ENCODE results near the gene EVC2. TPM values are rescaled to one million over a fixed set of nuclear protein-coding genes. Genes with fewer than 3 reads are reported as not detected.

EVC2 gene
- total RNA-seq, 1 donor, result 3.8 TPM

- DNase-seq (ENCODE audit: low read depth in 2 of 3, low spot score in 2 of 3), result no peak
Measured at GRCh38 chr4:5571646-5572045, 136.7 kb downstream of the EVC2 start.

- DNase-seq (ENCODE audit: low read depth in 2 of 3, low spot score in 2 of 3), result no peak
Measured at GRCh38 chr4:5569451-5569850, 138.9 kb downstream of the EVC2 start.

GRCh38 chr4:5568931-5569330, 139.4 kb downstream of the EVC2 start:
- DNase-seq (ENCODE audit: low read depth in 2 of 3, low spot score in 2 of 3), result no peak

GRCh38 chr4:5568336-5568735, 140.0 kb downstream of the EVC2 start:
- no peak for DNase-seq (ENCODE audit: low read depth in 2 of 3, low spot score in 2 of 3)

DNA sequence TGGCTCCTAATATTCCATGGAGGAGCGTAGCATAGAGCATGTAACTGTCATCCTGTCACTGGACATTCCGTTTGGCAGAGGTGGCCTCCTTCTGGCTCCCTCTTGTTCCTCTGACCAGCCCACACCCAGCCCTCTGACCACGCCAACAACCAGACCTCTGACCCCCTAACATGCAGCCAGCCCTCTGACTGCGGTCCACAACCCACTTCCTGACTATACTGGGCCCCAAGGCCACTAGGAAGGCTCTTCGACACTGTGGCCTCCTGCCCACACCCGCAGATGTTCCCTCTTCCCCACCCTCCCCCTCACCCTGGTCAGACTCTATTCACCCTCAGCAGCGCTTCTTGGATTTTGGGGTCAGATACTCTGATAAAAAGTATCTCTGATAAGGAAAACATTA, 141.4 kb downstream of the EVC2 start:
- DNase-seq (ENCODE audit: low read depth in 2 of 3, low spot score in 2 of 3), result no peak

DNA sequence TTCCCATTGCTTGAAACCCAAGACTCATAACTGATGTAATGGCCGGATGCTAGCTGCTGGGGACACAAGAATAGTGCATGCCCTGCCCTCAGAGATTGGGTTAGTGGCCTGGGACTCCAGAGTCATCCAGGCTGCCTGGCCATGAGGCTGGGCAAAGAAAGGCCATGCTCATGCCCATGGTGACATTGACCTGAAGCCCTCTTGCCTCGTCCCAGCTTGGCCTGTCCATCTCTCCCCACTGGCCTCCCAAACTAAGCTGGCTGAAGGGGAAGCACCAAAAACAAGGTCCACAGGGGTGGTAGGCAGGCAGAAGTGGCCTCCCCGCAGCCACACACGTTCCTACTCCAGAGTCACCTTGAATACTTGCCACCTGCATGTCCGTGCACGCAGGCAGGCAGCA, 141.8 kb downstream of the EVC2 start:
- DNase-seq (ENCODE audit: low read depth in 2 of 3, low spot score in 2 of 3), result no peak

- DNase-seq (ENCODE audit: low read depth in 2 of 3, low spot score in 2 of 3), result no peak
Measured at GRCh38 chr4:5563856-5564255, 144.5 kb downstream of the EVC2 start.

DNA sequence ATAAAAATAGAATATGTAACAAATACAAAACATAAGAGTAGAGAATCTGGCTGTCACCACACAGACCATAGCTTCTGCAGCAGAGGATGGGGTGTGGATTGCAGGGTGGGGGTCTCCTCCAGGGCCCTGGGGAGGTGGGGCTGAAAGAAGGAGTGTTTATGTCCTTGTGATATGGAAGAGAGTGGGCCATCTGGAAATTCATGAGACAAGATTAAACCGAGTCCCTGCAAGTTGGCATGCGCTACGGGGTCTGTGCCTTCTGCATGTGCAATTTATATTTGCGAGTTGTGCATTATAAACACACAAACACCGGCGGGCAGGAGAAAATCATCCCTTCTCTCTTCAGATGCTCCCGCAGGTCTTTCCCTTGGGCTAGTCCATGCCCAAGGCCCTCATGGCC, 145.9 kb downstream of the EVC2 start:
- no peak for DNase-seq (ENCODE audit: low read depth in 2 of 3, low spot score in 2 of 3)

- no peak for DNase-seq (ENCODE audit: low read depth in 2 of 3, low spot score in 2 of 3)
Measured at GRCh38 chr4:5561286-5561685, 147.1 kb downstream of the EVC2 start.

DNA sequence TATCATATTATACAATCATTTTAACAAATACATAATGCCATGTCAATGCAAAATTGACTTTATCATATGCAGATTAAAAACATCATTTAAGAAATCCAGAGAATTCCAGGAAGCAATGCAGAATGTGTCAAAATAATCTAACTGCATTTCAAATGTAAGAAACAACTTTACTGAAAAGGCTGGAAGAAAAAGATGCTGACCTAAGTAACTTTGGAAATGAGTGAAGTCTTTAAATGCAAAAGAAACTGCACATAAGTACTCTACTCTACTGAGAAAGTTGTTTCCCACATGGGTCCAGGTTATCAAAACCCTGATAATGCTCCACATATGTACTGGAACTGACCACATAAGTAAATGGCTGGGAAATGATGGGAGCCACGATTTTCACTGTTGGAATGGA, 149.9 kb downstream of the EVC2 start:
- no peak for DNase-seq (ENCODE audit: low read depth in 2 of 3, low spot score in 2 of 3)

GRCh38 chr4:5554376-5554775, 154.0 kb downstream of the EVC2 start:
- no peak for DNase-seq (ENCODE audit: low read depth in 2 of 3, low spot score in 2 of 3)

GRCh38 chr4:5553801-5554200, 154.6 kb downstream of the EVC2 start:
- DNase-seq (ENCODE audit: low read depth in 2 of 3, low spot score in 2 of 3), result no peak

- DNase-seq (ENCODE audit: low read depth in 2 of 3, low spot score in 2 of 3), result no peak
Measured at GRCh38 chr4:5552451-5552850, 155.9 kb downstream of the EVC2 start.

GRCh38 chr4:5547651-5548249, 160.6 kb downstream of the EVC2 start:
- no peak for DNase-seq (ENCODE audit: low read depth in 2 of 3, low spot score in 2 of 3)

- DNase-seq (ENCODE audit: low read depth in 2 of 3, low spot score in 2 of 3), result no peak
Measured at GRCh38 chr4:5545271-5545670, 163.1 kb downstream of the EVC2 start.

DNA sequence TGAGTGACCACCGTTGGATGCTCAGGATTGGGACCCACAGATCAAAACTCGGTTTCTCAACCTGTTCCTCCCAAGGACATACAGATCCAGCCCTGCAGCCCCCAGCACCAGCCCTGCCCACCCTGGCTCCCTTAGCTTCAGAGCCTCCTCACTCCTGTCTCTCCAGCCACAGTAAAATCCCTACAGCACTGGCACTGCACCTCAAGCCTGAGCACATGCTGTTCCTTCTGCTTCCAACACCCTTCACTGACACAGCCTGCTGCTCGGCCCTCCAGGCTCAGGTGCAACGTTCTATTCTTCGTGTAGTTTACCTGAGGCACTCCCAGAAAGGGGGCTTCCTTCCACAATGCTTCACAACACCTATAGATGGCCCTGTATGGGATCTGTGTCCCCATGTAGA, 163.6 kb downstream of the EVC2 start:
- DNase-seq (ENCODE audit: low read depth in 2 of 3, low spot score in 2 of 3), result no peak

- no peak for DNase-seq (ENCODE audit: low read depth in 2 of 3, low spot score in 2 of 3)
Measured at GRCh38 chr4:5543681-5544080, 164.7 kb downstream of the EVC2 start.

- no peak for DNase-seq (ENCODE audit: low read depth in 2 of 3, low spot score in 2 of 3)
Measured at GRCh38 chr4:5541169-5541568, 167.2 kb downstream of the EVC2 start.

- DNase-seq (ENCODE audit: low read depth in 2 of 3, low spot score in 2 of 3), result no peak
Measured at GRCh38 chr4:5539584-5539983, 168.8 kb downstream of the EVC2 start.

DNA sequence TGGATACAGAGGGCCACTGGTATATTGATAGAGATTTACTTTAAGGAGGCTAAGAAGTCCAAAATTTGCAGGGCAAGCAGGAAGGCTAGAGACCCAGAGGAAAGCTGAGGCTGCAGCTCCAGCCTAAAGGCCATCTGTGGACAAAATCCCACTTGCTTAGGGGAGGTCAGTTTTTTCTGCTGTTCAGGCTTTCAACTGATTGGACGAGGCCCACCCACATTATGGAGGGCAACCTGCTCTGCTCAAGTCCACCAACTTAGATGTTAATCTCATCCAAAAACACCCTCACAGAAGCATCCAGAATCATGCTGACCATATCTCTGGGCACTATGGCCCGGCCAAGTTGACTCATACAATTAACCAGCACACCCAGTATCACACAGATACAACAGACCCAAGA, 176.3 kb downstream of the EVC2 start:
- no peak for DNase-seq (ENCODE audit: low read depth in 2 of 3, low spot score in 2 of 3)

GRCh38 chr4:5528031-5528436, 180.3 kb downstream of the EVC2 start:
- no peak for DNase-seq (ENCODE audit: low read depth in 2 of 3, low spot score in 2 of 3)

DNA sequence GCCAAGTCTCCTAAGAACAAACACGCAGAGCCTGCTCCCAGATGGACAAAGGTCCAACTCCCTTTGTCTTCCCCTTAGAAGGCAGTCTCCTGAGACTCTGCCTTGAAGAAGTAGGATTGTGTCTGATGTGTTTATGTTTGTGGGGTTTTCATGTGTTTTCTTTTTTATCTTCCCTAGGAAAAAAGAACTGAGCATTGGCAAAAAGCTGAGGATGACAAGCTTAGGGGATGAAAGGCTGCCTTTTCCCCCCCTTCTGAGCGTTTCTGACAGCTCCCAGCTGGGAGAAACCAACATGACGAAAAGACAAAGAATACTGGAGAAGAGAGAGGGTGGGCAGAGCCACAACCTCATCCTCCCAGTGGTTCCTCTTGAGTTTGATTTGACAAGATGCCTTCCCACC, 181.1 kb downstream of the EVC2 start:
- no peak for DNase-seq (ENCODE audit: low read depth in 2 of 3, low spot score in 2 of 3)

DNA sequence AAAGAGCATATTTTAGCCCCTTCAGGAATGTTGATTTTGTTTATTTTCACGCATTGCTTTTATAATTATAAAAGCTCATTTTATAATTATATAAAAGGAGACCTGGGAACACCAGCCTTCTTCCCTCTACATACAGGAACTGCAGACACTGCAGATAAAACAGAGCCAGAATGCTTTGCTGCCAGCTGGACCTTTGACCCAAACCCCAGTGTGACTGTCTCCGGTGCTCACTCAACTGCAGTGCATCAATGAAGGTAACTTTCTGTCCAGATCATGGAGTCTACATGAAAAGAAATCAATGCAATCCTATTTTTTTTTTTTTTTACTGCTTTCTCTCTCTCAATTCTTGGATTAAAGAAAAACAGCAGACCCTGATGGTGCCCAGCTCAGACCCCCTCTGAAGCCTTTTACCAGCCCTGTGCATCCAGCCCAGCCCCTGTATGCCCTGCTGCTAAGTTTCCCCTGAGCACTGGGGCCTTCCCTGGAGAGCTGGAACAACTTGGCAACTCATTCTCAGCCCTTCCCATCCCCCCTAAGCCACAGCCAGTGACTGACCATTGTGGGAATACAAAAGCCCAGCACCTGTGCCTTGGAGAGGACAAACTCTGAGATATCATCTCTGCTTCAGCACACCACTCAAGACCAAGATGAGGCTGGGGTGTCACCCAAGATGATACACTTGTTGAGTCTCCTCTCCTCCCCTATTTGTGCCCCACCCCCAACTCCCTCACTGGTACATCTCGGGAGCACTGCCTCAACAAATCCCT, 182.1 kb downstream of the EVC2 start:
- no peak for DNase-seq (ENCODE audit: low read depth in 2 of 3, low spot score in 2 of 3)

Data from hematopoietic multipotent progenitor cell (in vitro differentiated cells).